Type B pancreatic cell (in vitro differentiated cells): ENCODE results near the gene CDH16. TPM values are rescaled to one million over a fixed set of nuclear protein-coding genes. Genes with fewer than 3 reads are reported as not detected.

Experiments used
- DNase-seq: peaks from one replicate; pipeline ENCODE4 v3.0.0; 2021; ENCODE audit warnings: mixed read lengths; ENCODE audit not compliant: unreplicated experiment; ENCODE audit errors: extremely low spot score
- H3K27ac Mint-ChIP-seq: 2 replicates; pipeline ENCODE4 v1.8.0; 2021; ENCODE audit warnings: mild to moderate bottlenecking, mixed read lengths
- H3K27me3 Mint-ChIP-seq: 2 replicates; pipeline ENCODE4 v1.8.0; 2021; ENCODE audit warnings: mixed read lengths
- H3K36me3 Mint-ChIP-seq: 2 replicates; pipeline ENCODE4 v1.8.0; 2021; ENCODE audit warnings: mixed read lengths
- H3K4me1 Mint-ChIP-seq: one replicate; pipeline ENCODE4 v1.8.0; 2021; ENCODE audit warnings: mixed read lengths; ENCODE audit not compliant: unreplicated experiment
- H3K4me3 Mint-ChIP-seq: 2 replicates; pipeline ENCODE4 v1.8.0; 2021; ENCODE audit warnings: mild to moderate bottlenecking, mixed read lengths
- H3K9me3 Mint-ChIP-seq: 2 replicates; pipeline ENCODE4 v1.8.0; 2021; ENCODE audit warnings: mixed read lengths
- total RNA-seq: library from RNA; stranded (reverse); gene quantifications from 2 replicates; pipeline ENCODE4 v1.2.1, GENCODE V29; 2021; ENCODE audit warnings: low replicate concordance
- TF ChIP-seq, protein P1 (sequence below): fragments of 200-600 bp; sonication (generic); conservative IDR thresholded peaks from 2 replicates; pipeline ENCODE4 v1.5.0; 2021; ENCODE audit warnings: antibody characterized with exemption, mild to moderate bottlenecking

Gene CDH16
- total RNA-seq, 1 donor from 2014 or later, result 1.7 TPM

DNA sequence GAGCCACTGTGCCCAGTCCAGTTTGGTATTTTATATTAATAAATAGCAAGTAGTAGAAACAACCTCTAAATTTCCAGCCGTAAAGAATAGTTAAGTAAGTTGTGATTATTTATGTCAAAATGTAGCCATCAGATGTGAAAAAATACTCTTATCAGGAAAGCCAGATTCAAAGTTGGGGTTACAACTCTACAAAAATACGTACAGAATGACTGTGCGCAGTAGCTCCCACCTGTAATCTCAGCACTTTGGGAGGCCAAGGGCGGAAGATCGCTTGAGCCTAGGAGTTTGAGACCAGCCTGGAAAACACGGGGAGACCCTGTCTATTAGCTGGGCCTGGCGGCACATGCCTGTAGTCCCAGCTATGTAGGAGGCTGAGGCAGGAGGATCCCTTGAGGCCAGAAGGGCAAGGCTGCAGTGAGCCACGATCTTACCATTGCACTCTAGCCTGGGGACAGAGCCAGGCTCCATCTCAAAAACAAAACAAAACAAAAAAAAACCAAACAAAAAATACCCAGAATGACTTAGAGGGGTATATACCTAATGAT is 36.6 kb downstream of the CDH16 start:
- Mint-ChIP-seq H3K36me3 (peaks cover 10% of the 10 kb centered on the region), H3K27ac (no peak overlapping the region), H3K9me3 (no peaks in the 10 kb centered on the region), H3K4me3 (peak overlapping the region; percentile 99), H3K27me3 (no peaks in the 10 kb centered on the region), H3K4me1 (peaks cover 19% of the 10 kb centered on the region)
- no peak for DNase-seq
- TF ChIP-seq, protein P1, sequence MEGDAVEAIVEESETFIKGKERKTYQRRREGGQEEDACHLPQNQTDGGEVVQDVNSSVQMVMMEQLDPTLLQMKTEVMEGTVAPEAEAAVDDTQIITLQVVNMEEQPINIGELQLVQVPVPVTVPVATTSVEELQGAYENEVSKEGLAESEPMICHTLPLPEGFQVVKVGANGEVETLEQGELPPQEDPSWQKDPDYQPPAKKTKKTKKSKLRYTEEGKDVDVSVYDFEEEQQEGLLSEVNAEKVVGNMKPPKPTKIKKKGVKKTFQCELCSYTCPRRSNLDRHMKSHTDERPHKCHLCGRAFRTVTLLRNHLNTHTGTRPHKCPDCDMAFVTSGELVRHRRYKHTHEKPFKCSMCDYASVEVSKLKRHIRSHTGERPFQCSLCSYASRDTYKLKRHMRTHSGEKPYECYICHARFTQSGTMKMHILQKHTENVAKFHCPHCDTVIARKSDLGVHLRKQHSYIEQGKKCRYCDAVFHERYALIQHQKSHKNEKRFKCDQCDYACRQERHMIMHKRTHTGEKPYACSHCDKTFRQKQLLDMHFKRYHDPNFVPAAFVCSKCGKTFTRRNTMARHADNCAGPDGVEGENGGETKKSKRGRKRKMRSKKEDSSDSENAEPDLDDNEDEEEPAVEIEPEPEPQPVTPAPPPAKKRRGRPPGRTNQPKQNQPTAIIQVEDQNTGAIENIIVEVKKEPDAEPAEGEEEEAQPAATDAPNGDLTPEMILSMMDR, result no peak

DNA sequence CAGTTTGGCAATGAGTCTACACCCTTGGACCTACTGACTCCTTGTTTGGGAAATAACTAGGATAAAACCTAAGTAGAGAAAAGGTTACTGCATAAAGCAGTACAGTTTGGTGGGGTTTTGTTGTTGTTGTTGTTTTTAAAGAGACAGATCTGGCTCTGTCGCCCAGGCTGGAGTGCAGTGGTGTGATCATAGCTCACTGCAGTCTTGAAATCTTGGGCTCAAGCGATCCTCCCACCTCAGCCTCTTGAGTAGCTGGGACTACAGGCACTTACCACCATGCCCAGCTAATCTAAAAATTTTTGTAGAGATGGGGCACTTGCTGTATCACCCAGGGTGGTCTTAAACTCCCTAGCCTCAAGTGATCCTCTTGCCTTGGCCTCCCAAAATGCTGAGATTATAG is 37.1 kb downstream of the CDH16 start:
- H3K9me3 Mint-ChIP-seq, result no peaks in the 10 kb centered on the region
- DNase-seq, result no peak
- H3K27me3 Mint-ChIP-seq, result no peaks in the 10 kb centered on the region
- H3K4me3 Mint-ChIP-seq, result peak overlapping the region; percentile 99
- peaks cover 19% of the 10 kb centered on the region for H3K4me1 Mint-ChIP-seq
- no peak overlapping the region for H3K27ac Mint-ChIP-seq
- peaks cover 10% of the 10 kb centered on the region for H3K36me3 Mint-ChIP-seq
- TF ChIP-seq, protein P1, result no peak

DNA sequence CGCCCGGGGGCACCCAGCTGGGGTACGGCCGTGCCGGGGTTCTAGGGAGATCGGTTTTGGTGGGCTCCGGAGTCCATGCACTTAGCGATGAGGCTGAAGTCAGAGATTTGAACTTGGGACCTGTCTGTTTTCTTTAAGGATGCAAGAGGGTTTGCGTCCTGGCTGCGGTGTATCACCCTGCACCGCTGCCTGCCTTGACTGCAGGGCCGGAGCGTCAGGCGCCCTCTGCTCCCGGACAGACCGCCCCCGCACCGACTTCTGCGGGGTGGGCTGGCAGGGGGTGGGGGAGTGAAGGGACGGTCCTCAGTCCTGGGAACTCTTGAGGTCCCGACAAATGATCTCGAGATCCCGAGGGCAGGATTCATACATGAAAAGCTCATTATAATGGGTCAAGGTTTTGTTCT is 37.7 kb downstream of the CDH16 start:
- Mint-ChIP-seq H3K9me3 (no peaks in the 10 kb centered on the region), H3K36me3 (peaks cover 10% of the 10 kb centered on the region), H3K4me1 (peaks cover 19% of the 10 kb centered on the region), H3K27me3 (no peaks in the 10 kb centered on the region), H3K27ac (no peak overlapping the region), H3K4me3 (peak overlapping the region; percentile 99)
- no peak for DNase-seq
- TF ChIP-seq, protein P1, result no peak

DNA sequence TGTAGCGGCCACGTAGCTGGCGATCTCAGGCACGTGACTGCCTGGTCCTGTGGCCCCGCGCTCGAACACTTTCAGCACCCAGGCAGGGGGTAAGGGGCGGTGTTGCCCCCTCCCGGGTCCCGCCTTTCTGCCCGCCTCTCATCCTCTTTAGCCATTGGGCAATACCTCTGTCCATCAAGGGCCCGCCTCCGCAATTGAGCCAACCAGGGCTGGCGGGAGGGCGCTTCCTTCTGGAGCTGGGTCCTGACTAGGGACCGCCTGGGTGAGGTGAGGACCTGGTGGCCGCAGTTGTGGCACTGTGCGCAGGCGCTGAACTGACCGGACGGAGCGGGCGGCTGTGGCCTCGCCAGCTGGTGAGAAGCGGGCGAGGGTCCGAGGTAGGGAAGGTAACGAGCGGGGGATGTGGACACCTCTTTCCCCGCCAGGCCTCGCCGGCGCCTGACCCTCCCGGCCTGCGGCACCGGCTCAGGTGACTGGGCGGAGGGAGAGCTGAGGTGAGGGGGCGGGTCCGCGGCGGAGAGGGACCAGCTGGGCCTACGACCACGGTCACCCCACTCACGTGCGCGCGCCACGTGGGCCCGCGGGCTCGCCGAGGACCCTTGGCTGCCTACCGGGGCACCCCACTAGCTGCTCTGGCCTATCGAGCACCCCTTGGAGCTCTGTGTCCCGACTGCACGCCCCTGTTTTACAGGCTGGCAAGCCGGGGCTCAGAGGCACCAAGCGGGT is 38.2 kb downstream of the CDH16 start, which contains the start of gene PDP2:
TSS of gene PDP2 (plus strand) at position 228 of the 726 bp plus-strand sequence. CDS start 3,770 bp downstream, outside the sequence.
- H3K9me3 Mint-ChIP-seq, result no peaks in the 10 kb centered on the region
- peak within 1 kb of the TSS; percentile 99 for H3K4me3 Mint-ChIP-seq
- DNase-seq, result peak; percentile 93
- H3K27me3 Mint-ChIP-seq, result no peaks in the 10 kb centered on the region
- TF ChIP-seq, protein P1, result no peak
- peaks cover 5% of the 10 kb centered on the region for H3K36me3 Mint-ChIP-seq
- H3K4me1 Mint-ChIP-seq, result peaks cover 19% of the 10 kb centered on the region
- H3K27ac Mint-ChIP-seq, result peak within 1 kb of the TSS; percentile 87

DNA sequence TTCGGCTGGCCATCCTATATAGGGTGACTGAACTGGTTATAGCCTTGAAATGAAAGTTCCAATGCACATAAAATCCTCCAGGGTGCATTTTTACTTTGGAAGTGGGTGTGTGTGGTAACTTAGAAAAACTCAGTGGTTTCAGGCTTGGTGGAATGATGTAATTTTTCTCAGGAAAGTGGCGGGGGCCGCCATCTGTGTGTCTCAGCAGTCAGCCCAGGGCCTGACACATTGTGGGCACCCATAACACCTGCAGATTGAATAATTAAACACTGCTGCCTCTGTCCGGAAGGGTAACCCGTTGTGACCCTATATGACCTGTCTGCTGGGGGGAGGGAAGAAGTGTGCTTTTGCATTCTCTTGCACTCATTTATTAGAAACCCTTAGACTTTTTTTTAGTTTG is 40.6 kb downstream of the CDH16 start:
- H3K4me3 Mint-ChIP-seq, result peak overlapping the region; percentile 58
- no peaks in the 10 kb centered on the region for H3K9me3 Mint-ChIP-seq
- H3K4me1 Mint-ChIP-seq, result peaks cover 28% of the 10 kb centered on the region
- no peaks in the 10 kb centered on the region for H3K36me3 Mint-ChIP-seq
- no peak for DNase-seq
- no peak overlapping the region for H3K27ac Mint-ChIP-seq
- TF ChIP-seq, protein P1, result no peak
- no peaks in the 10 kb centered on the region for H3K27me3 Mint-ChIP-seq
